HFF-Myc (cell line): ENCODE data around the gene GRIA4.

Source experiments
- DNase-seq: peaks from one replicate; pipeline ENCODE4 v3.0.0-alpha.2; 2011; ENCODE audit warnings: low read depth; ENCODE audit errors: extremely low read depth
- H3K4me3 ChIP-seq: replicated peaks from 2 replicates; pipeline ENCODE4 v1.5.1; 2011; ENCODE audit warnings: low read depth, mild to moderate bottlenecking, control low read depth, low read length
- TF ChIP-seq, protein P1 (sequence below): IDR thresholded peaks from 2 replicates; pipeline ENCODE4 v1.5.1; 2012; ENCODE audit warnings: mild to moderate bottlenecking, low read depth, low read length, control low read depth; ENCODE audit errors: missing control alignments

GRIA4 gene

GRCh38 chr11:105821781-105822180 is 211.9 kb downstream of the GRIA4 start:
- DNase-seq, result no peak
- H3K4me3 ChIP-seq, result no peak overlapping the region
- TF ChIP-seq, protein P1, sequence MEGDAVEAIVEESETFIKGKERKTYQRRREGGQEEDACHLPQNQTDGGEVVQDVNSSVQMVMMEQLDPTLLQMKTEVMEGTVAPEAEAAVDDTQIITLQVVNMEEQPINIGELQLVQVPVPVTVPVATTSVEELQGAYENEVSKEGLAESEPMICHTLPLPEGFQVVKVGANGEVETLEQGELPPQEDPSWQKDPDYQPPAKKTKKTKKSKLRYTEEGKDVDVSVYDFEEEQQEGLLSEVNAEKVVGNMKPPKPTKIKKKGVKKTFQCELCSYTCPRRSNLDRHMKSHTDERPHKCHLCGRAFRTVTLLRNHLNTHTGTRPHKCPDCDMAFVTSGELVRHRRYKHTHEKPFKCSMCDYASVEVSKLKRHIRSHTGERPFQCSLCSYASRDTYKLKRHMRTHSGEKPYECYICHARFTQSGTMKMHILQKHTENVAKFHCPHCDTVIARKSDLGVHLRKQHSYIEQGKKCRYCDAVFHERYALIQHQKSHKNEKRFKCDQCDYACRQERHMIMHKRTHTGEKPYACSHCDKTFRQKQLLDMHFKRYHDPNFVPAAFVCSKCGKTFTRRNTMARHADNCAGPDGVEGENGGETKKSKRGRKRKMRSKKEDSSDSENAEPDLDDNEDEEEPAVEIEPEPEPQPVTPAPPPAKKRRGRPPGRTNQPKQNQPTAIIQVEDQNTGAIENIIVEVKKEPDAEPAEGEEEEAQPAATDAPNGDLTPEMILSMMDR, result no peak

DNA sequence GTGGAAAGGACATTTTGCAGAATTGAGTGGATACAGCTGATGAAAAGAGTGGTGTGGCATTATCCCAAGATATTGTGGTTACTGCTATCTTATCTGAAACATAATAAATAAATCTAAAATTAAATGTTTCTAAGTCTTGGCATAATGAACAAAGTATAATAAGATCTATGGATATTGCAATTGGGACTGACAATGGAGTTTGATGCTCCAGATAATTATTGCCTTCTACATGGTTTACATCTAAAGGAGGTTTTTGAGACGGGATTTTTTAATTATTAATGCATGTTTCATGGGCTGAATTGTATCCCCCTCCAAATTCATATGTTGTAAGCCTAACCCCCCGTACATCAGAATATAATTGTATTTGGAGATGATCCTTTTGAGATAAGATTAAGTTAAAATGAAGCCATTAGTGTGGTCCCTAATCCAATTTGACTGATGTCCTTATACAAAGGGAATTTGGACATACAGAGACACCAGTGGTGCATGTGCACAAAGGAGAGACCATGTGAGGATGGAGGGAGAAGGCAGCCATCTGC is 213.7 kb downstream of the GRIA4 start:
- no peak overlapping the region for H3K4me3 ChIP-seq
- DNase-seq, result no peak
- TF ChIP-seq, protein P1, result no peak

DNA sequence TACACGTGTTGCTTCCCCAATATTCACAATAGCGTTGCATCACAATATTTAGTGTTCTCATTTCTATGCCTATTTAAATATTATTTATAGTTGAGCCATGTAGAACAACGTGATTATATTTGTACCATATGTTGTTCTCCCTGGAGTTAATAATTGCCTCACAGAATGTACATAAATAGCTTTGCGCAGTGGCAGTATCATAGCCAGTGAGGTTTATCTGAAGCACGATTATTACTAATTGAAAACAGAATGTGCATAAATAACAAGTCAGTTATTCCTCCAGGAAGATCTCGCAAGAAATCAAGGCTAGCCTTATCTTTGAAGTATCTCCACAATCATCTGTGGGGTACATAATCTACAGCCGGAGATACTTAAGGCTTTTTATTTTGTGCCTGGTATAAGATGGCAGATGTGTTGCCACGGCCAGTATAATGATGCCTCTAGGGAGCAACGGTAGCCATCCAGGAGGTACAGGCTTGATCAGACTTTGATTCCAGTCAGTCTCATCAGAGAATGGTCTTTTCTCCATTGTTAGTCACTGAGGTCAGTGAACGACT is 214.7 kb downstream of the GRIA4 start:
- TF ChIP-seq, protein P1, result no peak

DNA sequence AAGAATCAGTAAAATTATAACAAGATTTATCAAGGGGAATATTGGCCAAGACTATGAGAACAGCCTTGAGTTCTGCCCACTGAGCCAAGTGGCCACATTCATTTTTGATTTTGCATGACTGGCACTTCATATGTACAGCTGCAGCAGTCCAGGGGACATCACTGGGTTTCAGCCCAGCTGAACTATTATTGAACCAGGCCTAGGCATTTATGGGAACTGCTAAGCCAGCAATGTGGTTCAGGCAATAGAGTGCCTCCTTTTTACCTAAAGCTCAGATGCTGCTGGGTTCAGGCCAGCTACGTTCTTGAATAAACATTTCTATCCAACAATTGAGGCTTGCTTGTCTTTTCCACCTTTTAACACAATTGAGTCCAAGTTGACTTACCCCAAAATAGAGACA is 215.3 kb downstream of the GRIA4 start:
- no peak overlapping the region for H3K4me3 ChIP-seq
- no peak for DNase-seq
- TF ChIP-seq, protein P1, result no peak

More for the DNA sequence above, 214.7 kb downstream of the GRIA4 start:
- no peak for DNase-seq
- H3K4me3 ChIP-seq, result no peak overlapping the region

GRCh38 chr11:105827906-105828305 is 218.0 kb downstream of the GRIA4 start:
- no peak overlapping the region for H3K4me3 ChIP-seq
- TF ChIP-seq, protein P1, result no peak
- no peak for DNase-seq

DNA sequence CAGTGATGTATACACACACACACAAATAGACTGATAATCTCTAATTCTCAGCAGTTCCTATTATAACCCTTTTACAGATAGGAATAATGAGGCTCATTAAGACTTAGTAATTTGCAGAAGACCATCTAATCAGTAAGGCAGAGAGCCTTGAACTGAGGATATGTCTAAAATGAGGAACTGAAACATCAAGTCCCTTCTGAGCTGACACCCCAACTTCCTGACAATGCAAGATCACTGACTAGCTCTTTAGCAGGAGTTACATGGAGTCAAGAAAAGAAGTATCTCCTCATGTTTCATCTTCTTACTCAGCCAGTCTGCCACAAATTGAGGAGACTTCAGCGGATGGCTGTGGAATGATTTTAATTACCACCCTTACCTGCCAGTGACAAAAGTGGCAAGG is 219.2 kb downstream of the GRIA4 start:
- TF ChIP-seq, protein P1, result no peak
- H3K4me3 ChIP-seq, result no peak overlapping the region
- DNase-seq, result no peak

GRCh38 chr11:105834461-105834860 is 224.6 kb downstream of the GRIA4 start:
- TF ChIP-seq, protein P1, result no peak
- H3K4me3 ChIP-seq, result no peak overlapping the region
- no peak for DNase-seq
